GM12864 (cell line): ENCODE results near the gene TGM4.

Experiments used
- DNase-seq: peaks from one replicate; pipeline ENCODE4 v3.0.0-alpha.2; 2011; ENCODE audit warnings: low read depth
- H3K4me3 ChIP-seq: 2 replicates; pipeline ENCODE4 v1.5.1; 2011; ENCODE audit warnings: mild to moderate bottlenecking, low read depth, low read length, control low read depth
- TF ChIP-seq, protein P1 (sequence below): IDR thresholded peaks from 2 replicates; pipeline ENCODE4 v1.5.1; 2011; ENCODE audit warnings: low read depth, mild to moderate bottlenecking, moderate library complexity, low read length, control low read depth, inconsistent platforms; ENCODE audit errors: missing control alignments

TGM4 gene

DNA sequence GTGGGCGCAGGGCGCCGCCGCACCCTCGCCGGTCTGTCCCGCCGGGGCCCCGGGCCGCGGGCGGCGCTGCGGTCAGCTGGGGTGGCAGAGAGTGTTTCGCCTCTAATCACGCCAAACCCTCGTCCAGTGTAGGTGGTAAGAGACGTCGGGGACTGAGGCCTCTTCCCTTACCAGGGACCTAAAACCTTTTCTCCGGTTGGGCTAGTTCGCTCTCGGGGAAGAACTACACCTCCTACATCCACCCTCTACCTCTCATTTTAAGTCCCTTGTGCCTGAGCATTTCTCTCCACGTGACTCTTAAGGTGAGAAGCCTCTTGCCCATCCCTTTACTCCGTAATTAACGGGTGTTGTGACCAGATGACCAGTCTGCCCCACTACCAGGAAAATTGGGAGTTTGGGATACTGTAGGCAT is 12.2 kb upstream of the TGM4 start:
- H3K4me3 ChIP-seq: peak overlapping the region; percentile 69
- TF ChIP-seq, protein P1, sequence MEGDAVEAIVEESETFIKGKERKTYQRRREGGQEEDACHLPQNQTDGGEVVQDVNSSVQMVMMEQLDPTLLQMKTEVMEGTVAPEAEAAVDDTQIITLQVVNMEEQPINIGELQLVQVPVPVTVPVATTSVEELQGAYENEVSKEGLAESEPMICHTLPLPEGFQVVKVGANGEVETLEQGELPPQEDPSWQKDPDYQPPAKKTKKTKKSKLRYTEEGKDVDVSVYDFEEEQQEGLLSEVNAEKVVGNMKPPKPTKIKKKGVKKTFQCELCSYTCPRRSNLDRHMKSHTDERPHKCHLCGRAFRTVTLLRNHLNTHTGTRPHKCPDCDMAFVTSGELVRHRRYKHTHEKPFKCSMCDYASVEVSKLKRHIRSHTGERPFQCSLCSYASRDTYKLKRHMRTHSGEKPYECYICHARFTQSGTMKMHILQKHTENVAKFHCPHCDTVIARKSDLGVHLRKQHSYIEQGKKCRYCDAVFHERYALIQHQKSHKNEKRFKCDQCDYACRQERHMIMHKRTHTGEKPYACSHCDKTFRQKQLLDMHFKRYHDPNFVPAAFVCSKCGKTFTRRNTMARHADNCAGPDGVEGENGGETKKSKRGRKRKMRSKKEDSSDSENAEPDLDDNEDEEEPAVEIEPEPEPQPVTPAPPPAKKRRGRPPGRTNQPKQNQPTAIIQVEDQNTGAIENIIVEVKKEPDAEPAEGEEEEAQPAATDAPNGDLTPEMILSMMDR: no peak
- DNase-seq: no peak

DNA sequence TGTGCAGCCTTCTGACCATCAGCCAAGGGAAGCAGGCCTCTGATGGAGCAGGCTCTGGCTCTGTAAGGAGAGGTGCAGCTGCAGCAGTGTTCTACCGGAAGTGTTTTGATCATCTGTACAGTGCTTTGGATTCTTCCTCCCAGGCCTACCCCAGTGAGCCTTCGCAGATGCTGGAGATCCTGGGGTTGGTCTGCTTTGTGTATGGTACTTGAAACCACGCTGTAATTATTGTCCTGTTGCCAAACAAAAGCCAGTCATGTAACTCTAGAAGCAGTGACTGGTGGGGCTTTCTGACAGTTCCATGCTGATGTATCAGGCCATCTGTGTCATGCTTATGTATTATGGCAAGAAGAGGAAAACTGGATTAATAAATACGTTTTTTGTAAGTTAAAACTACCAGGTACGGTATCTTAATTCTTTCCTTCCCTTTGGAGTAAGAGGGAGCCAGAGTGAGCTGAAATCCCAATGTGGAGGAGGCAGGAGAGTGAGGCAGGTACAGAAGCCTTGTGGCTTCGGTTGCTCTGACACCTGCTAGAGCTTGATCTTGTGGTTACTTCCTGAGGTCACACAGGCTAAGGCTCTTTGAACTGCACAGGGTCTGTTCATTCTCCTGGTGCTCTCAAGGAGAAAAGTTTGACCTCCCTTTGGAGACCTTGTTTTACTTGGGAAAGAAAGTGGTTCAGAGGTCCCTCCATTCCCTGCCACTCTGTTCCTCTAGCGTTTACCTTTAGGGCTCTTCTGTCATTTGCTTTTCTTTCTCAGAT is 9.0 kb upstream of the TGM4 start:
- no peak for DNase-seq
- H3K4me3 ChIP-seq: no peak overlapping the region
- TF ChIP-seq, protein P1: no peak

DNA sequence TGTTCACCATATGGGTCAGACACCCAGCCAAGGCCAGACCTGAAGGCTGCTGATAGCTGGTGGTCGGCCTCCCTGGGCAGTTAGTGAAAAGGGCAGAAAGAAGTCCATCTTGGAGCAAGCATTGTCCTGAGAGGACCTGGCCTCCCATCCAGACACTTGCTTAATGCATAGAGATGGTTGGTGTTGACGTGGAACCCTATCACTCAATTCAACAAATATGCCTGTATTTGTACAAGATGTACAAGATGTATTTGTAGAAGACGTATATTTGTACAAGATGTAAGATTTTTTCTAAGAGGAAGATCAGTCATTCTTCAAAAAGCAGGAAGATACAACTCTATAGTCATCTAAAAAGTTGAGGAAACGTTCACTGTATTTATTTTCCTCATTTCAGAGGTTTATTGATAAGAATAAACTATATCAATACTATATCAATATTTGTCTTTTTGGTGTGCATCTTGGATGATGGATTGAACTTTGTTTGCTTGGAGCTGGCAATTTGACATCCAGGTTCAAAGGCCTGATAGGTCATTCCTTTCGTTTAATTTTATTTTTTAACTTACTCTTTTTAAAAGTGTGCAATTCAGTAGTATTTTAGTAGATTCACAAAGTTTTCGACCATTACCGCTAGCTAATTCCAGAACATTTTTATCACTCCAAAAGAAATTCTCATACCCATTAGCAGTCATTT is 6.8 kb upstream of the TGM4 start:
- H3K4me3 ChIP-seq: no peak overlapping the region
- DNase-seq: no peak
- TF ChIP-seq, protein P1: no peak

GRCh38 chr3:44870375-44871061 is 3.9 kb upstream of the TGM4 start:
- DNase-seq: no peak
- TF ChIP-seq, protein P1: no peak
- H3K4me3 ChIP-seq: no peak overlapping the region

DNA sequence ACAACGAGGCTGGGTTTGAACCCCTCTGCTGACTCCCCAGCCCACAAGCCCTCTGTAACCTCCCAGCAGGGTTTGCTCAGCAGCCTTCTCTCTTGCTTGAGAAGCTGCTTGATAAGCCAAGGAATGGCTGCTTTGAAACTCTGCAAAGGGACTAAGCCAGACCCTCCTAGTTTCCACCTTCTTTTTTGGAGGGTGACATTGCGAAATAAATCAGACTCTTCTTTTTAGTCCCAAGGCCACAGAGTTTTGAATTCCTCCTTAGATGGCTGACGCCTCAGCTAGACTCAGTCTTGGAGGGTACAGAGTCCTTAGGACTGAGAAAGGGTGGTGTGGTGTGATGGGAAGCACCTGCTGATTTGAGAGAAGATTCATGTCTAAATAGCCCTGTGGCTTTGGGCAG is 1.2 kb downstream of the TGM4 start:
- no peak for DNase-seq

GRCh38 chr3:44877333-44877732 is 2.9 kb downstream of the TGM4 start:
- DNase-seq: no peak
- no peak overlapping the region for H3K4me3 ChIP-seq
- TF ChIP-seq, protein P1: no peak

More for the DNA sequence above, 1.2 kb downstream of the TGM4 start:
- H3K4me3 ChIP-seq: no peak overlapping the region
- TF ChIP-seq, protein P1: no peak
